GM10248 (cell line): Measurements from ENCODE around the gene NOD1.

ENCODE experiments used
- CTCF ChIA-PET: fragments of 300-600 bp; sonication (Branson Sonifier 250); formaldehyde crosslinking; extraction: SDS; loops from one replicate; lab custom pipeline; 2021; ENCODE audit warnings: antibody characterized with exemption; lab: Yijun Ruan, JAX
- POLR2A ChIA-PET: fragments of 350-650 bp; sonication (Branson Sonifier 250); formaldehyde crosslinking; extraction: SDS; loops from one replicate; lab custom pipeline; 2020; ENCODE audit warnings: antibody characterized with exemption; lab: Yijun Ruan, JAX
- DNase-seq: peaks from one replicate; pipeline ENCODE4 v3.0.0; 2012; ENCODE audit errors: extremely low spot score
- CTCF ChIP-seq: IDR thresholded peaks from 2 replicates; pipeline ENCODE4 v1.5.1; 2012; ENCODE audit warnings: mild to moderate bottlenecking, low read depth; ENCODE audit errors: extremely low read depth, missing control alignments, control extremely low read depth

The NOD1 gene

GRCh38 chr7:30445770-30446169 is 32.8 kb downstream of the NOD1 start:
- DNase-seq: peak; percentile 85
- TF ChIP-seq CTCF: peak; percentile 37

GRCh38 chr7:30437823-30438574 is 40.6 kb downstream of the NOD1 start:
- ChIA-PET CTCF (interaction anchor here (0.7 to 2.2 kb wide), 5 partner anchors 8 to 126 kb away, joined by 3 to 5 read pairs (median 3); no protein-coding TSS in a partner anchor), POLR2A (no interaction called here)
- no peak for TF ChIP-seq CTCF
- DNase-seq: no peak

More at GRCh38 chr7:30445770-30446169, 32.8 kb downstream of the NOD1 start:
- CTCF ChIA-PET: interaction anchor here (0.8 to 1.8 kb wide), 4 partner anchors 8 to 167 kb away, joined by 3 to 5 read pairs (median 4); no protein-coding TSS in a partner anchor
- POLR2A ChIA-PET: no interaction called here

DNA sequence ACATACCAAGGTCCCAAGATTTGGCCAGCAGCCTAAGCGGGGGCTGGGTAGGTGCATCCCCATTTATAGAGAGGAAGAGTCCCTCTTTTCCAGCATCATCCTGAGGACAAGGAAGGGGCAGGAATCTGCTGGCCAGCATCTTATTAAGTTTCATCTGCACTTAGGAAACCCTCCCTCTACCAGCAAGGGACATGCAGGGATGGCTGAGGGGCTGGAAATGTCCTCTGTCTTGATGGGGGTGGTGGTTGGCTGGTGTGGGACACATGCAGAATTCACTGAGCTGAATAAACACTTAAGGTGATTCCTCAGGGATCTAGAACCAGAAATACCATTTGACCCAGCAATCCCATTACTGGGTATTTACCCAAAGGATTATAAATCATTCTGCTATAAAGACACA is 42.1 kb downstream of the NOD1 start:
- DNase-seq: no peak
- ChIA-PET CTCF (interaction anchor here (1.9 kb wide), 1 partner anchor 12 kb away, joined by 5 read pairs; no protein-coding TSS in a partner anchor), POLR2A (no interaction called here)
- no peak for TF ChIP-seq CTCF

- CTCF ChIA-PET: interaction anchor here (1.9 kb wide), 1 partner anchor 13 kb away, joined by 5 read pairs; no protein-coding TSS in a partner anchor
- TF ChIP-seq CTCF: no peak
- POLR2A ChIA-PET: no interaction called here
- DNase-seq: no peak
Observed at GRCh38 chr7:30436046-30436445, 42.5 kb downstream of the NOD1 start.

DNA sequence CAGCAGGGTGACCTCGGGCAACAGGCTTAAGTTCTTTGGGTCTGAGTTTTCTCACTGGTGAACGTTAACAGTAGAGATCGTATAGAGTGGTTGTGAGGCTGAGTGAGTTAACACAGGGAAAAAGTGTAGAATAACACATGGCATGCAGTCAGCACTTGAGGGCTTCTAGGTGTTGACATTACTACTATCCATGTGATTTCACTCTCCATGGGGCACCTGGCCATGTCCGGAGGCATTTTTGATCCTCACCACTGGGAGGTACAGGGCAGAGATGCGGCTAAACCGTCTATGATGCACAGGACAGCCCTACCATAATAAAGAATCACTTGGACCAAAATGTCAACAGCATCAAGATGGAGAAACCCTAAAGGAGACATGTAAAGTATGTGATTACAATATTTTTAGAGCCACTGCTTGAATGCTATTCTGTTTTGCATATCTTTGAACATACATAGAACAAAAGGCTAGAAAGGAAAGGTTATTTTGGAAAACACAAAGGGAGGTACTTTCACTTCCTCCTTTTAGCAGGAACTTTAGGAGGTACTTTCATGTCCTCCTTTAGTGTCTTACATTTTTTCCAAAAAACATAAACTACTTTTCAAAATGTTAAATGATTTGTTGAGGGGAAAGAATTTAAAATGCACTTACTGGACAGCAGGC is 44.3 kb downstream of the NOD1 start:
- CTCF ChIA-PET: interaction anchor here (0.9 kb wide), 1 partner anchor 287 kb away, joined by 3 read pairs; no protein-coding TSS in a partner anchor
- no peak for TF ChIP-seq CTCF
- POLR2A ChIA-PET: no interaction called here
- DNase-seq: no peak

- no peak for DNase-seq
- ChIA-PET CTCF (interaction anchor here (0.9 kb wide), 1 partner anchor 286 kb away, joined by 3 read pairs; no protein-coding TSS in a partner anchor), POLR2A (no interaction called here)
- TF ChIP-seq CTCF: no peak
Observed at GRCh38 chr7:30433506-30433905, 45.1 kb downstream of the NOD1 start.
